Liver (tissue), 9 donors: Measurements from ENCODE around the gene ZCCHC4. TPM values are rescaled to one million over a fixed set of nuclear protein-coding genes. Genes with fewer than 3 reads are reported as not detected.

Source experiments
- DNase-seq: peaks from one replicate; pipeline ENCODE4 v3.0.0-alpha.2; 2017; ENCODE audit warnings: low spot score
- H3K27ac ChIP-seq, 2 donors: one replicate each; pipeline ENCODE4 v1.7.0; 2013; ENCODE audit warnings: inconsistent platforms in 2 of 2, low read length in 2 of 2, control low read depth in 1 of 2, low read depth in 1 of 2, mild to moderate bottlenecking in 1 of 2
- H3K27me3 ChIP-seq, 4 donors: one replicate each; pipeline versions ENCODE4 v1.6.1 to v1.7.0; 2013; ENCODE audit warnings: low read length in 3 of 4, inconsistent platforms in 1 of 4, mild to moderate bottlenecking in 1 of 4, moderate library complexity in 1 of 4; ENCODE audit not compliant: control insufficient read depth in 4 of 4, insufficient read depth in 4 of 4
- H3K36me3 ChIP-seq, 4 donors: one replicate each; pipeline versions ENCODE4 v1.6.1 to v1.7.0; 2013; ENCODE audit warnings: low read length in 3 of 4, mild to moderate bottlenecking in 3 of 4, low read depth in 1 of 4, moderate library complexity in 1 of 4; ENCODE audit not compliant: control insufficient read depth in 4 of 4, insufficient read depth in 3 of 4
- H3K4me1 ChIP-seq, 4 donors: one replicate each; pipeline versions ENCODE4 v1.6.1 to v1.7.0; 2013; ENCODE audit warnings: low read length in 3 of 4, mild to moderate bottlenecking in 3 of 4, moderate library complexity in 1 of 4; ENCODE audit not compliant: control insufficient read depth in 4 of 4, insufficient read depth in 4 of 4
- H3K4me3 ChIP-seq, 3 donors: one replicate each; pipeline versions ENCODE4 v1.6.1 to v1.7.0; 2013; ENCODE audit warnings: low read length in 3 of 3, control low read depth in 1 of 3, low read depth in 1 of 3, mild to moderate bottlenecking in 1 of 3
- H3K9ac ChIP-seq, 2 donors: one replicate each; pipeline ENCODE4 v1.7.0; 2013; ENCODE audit warnings: low read length in 2 of 2, mild to moderate bottlenecking in 2 of 2, moderate library complexity in 2 of 2, control low read depth in 1 of 2, low read depth in 1 of 2
- H3K9me3 ChIP-seq, 4 donors: one replicate each; pipeline versions ENCODE4 v1.6.1 to v1.7.0; 2013; ENCODE audit warnings: low read length in 3 of 4; ENCODE audit not compliant: control insufficient read depth in 4 of 4
- CTCF ChIP-seq: fragments of 150-350 bp; IDR thresholded peaks from 2 replicates; pipeline ENCODE4 v1.5.1; 2017; ENCODE audit warnings: improper control_type of control experiment, low read depth, low read length; ENCODE audit not compliant: missing input control
- EGR1 ChIP-seq, 2 donors: IDR thresholded peaks; 2 replicates each; pipeline ENCODE4 v1.6.1; 2016 to 2018; ENCODE audit warnings: antibody characterized with exemption in 2 of 2, low read depth in 2 of 2
- FOXA1 ChIP-seq: IDR thresholded peaks from 2 replicates; pipeline ENCODE4 v1.6.1; 2016; ENCODE audit warnings: antibody characterized with exemption
- FOXA2 ChIP-seq: IDR thresholded peaks from 2 replicates; pipeline ENCODE4 v1.6.1; 2016; ENCODE audit warnings: antibody characterized with exemption
- GABPA ChIP-seq, 2 donors: IDR thresholded peaks in 1 of 2; conservative IDR thresholded peaks in 1 of 2; 2 replicates each; pipeline ENCODE4 v1.6.1; 2016; ENCODE audit warnings: antibody characterized with exemption in 2 of 2, mild to moderate bottlenecking in 1 of 2, moderate library complexity in 1 of 2
- HNF4A ChIP-seq, 2 donors: conservative IDR thresholded peaks; 2 replicates each; pipeline ENCODE4 v1.6.1; 2016; ENCODE audit warnings: antibody characterized with exemption in 2 of 2, mild to moderate bottlenecking in 2 of 2
- HNF4G ChIP-seq: IDR thresholded peaks from 2 replicates; pipeline ENCODE4 v1.6.1; 2016; ENCODE audit warnings: antibody characterized with exemption
- JUND ChIP-seq, 2 donors: IDR thresholded peaks; 2 replicates each; pipeline ENCODE4 v1.6.1; 2016; ENCODE audit warnings: antibody characterized with exemption in 2 of 2
- NR2F2 ChIP-seq: IDR thresholded peaks from 2 replicates; pipeline ENCODE4 v1.6.1; 2016; ENCODE audit warnings: antibody characterized with exemption
- RAD21 ChIP-seq, 2 donors: IDR thresholded peaks; 2 replicates each; pipeline ENCODE4 v1.6.1; 2016; ENCODE audit warnings: antibody characterized with exemption in 2 of 2, mild to moderate bottlenecking in 2 of 2
- RXRA ChIP-seq, 2 donors: IDR thresholded peaks; 2 replicates each; pipeline ENCODE4 v1.6.1; 2017 to 2018; ENCODE audit warnings: antibody characterized with exemption in 2 of 2, mild to moderate bottlenecking in 1 of 2
- SP1 ChIP-seq: IDR thresholded peaks from 2 replicates; pipeline ENCODE4 v1.6.1; 2018; ENCODE audit warnings: antibody characterized with exemption, mild to moderate bottlenecking
- TAF1 ChIP-seq: conservative IDR thresholded peaks from 2 replicates; pipeline ENCODE4 v1.6.1; 2016; ENCODE audit warnings: antibody characterized with exemption, mild to moderate bottlenecking
- YY1 ChIP-seq: IDR thresholded peaks from 2 replicates; pipeline ENCODE4 v1.6.1; 2016; ENCODE audit warnings: antibody characterized with exemption, mild to moderate bottlenecking
- WGBS: extraction: QIAGEN DNeasy Blood & Tissue Kit; methylation state at CpG from one replicate; pipeline ENCODE4 v1.1.7; 2013; 5-methylcytosine and 5-hydroxymethylcytosine counted together
- polyA plus RNA-seq, 2 donors: library from polyadenylated mRNA; stranded (reverse) in 1 of 2; unstranded in 1 of 2; fragments of 200-250 nt in 1 of 2; fragments of >200 nt in 1 of 2; fragmentation: Nextera tagmentation in 1 of 2; extraction: Ambion mirVana in 1 of 2; gene quantifications; one replicate each; pipeline versions ENCODE4 v1.2.1 to v1.2.3, GENCODE V29; 2013 to 2015
- total RNA-seq, 2 donors: library from RNA; depleted of rRNA; stranded (reverse); fragments of >200 nt; gene quantifications; one replicate each; pipeline ENCODE4 v1.2.3, GENCODE V29; 2014
- TF ChIP-seq, protein P1 (sequence below): IDR thresholded peaks from 2 replicates; pipeline ENCODE4 v1.6.1; 2016; ENCODE audit warnings: antibody characterized with exemption
- TF ChIP-seq, protein P2 (sequence below): IDR thresholded peaks from 2 replicates; pipeline ENCODE4 v1.6.1; 2016; ENCODE audit warnings: antibody characterized with exemption
- TF ChIP-seq, protein P3 (sequence below): IDR thresholded peaks from 2 replicates; pipeline ENCODE4 v1.6.1; 2016; ENCODE audit warnings: antibody characterized with exemption
- TF ChIP-seq, protein P4 (sequence below): IDR thresholded peaks from 2 replicates; pipeline ENCODE4 v1.6.1; 2016; ENCODE audit warnings: antibody characterized with exemption, mild to moderate bottlenecking
- donor health status: healthy.
- donor health status: healthy.
- donor health status: healthy.
- donor health status: healthy.
- donor health status: healthy.

Gene ZCCHC4
- total and polyA plus RNA-seq, 4 donors: 2.1 to 7.4 (median 4.6) TPM

- Histone ChIP-seq H3K36me3 (peaks cover 0 to 6% (median 4%) of the 10 kb centered on the region in 4 donors), H3K9ac (no peak overlapping the region), H3K27ac (no peak overlapping the region), H3K4me1 (no peaks in the 10 kb centered on the region), H3K9me3 (no peaks in the 10 kb centered on the region), H3K27me3 (no peaks in the 10 kb centered on the region), H3K4me3 (no peak overlapping the region)
- no peak for DNase-seq
- TF ChIP-seq FOXA1: no peak
- TF ChIP-seq SP1: no peak
- no peak for TF ChIP-seq HNF4G
- TF ChIP-seq TAF1: no peak
- no peak for TF ChIP-seq EGR1 (IDR thresholded peaks at IDR 0.05; ENCODE audit: low read depth in 2 of 2)
- WGBS: 91% methylated on average over 4 of the region's 4 CpGs
Observed at GRCh38 chr4:25351777-25352416, 39.3 kb downstream of the ZCCHC4 start.

DNA sequence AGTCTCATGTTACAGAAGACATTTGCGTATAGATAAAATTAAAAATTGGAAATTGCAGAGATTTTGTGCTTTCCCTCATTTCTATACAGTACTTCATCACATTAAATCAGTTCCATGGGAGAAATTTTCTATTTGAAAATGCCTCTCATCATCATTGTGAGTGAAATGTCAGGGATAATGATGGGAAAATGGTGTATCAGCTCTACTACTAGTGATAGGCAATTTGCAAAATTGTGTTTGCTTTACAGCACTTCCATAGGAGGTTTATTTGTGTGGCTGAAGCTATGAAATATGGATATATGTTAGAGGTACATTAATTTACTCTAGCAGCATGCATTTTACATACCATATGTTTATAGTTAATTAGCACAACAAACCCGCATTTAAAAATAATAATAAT lies 43.5 kb downstream of the ZCCHC4 start:
- H3K27me3 ChIP-seq: no peaks in the 10 kb centered on the region
- DNase-seq: no peak
- no peaks in the 10 kb centered on the region for H3K9me3 ChIP-seq
- no peak for TF ChIP-seq FOXA1
- TF ChIP-seq GABPA (IDR thresholded peaks at IDR 0.05 in 1 of 2, conservative IDR thresholded peaks at IDR 0.05 in 1 of 2): no peak
- TF ChIP-seq, protein P1, sequence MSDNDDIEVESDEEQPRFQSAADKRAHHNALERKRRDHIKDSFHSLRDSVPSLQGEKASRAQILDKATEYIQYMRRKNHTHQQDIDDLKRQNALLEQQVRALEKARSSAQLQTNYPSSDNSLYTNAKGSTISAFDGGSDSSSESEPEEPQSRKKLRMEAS: no peak
- TF ChIP-seq, protein P2, sequence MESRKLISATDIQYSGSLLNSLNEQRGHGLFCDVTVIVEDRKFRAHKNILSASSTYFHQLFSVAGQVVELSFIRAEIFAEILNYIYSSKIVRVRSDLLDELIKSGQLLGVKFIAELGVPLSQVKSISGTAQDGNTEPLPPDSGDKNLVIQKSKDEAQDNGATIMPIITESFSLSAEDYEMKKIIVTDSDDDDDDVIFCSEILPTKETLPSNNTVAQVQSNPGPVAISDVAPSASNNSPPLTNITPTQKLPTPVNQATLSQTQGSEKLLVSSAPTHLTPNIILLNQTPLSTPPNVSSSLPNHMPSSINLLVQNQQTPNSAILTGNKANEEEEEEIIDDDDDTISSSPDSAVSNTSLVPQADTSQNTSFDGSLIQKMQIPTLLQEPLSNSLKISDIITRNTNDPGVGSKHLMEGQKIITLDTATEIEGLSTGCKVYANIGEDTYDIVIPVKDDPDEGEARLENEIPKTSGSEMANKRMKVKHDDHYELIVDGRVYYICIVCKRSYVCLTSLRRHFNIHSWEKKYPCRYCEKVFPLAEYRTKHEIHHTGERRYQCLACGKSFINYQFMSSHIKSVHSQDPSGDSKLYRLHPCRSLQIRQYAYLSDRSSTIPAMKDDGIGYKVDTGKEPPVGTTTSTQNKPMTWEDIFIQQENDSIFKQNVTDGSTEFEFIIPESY: no peak
- TF ChIP-seq RAD21 (IDR thresholded peaks at IDR 0.05): no peak
- TF ChIP-seq CTCF: no peak
- no peak for TF ChIP-seq EGR1 (IDR thresholded peaks at IDR 0.05; ENCODE audit: low read depth in 2 of 2)
- no peak for TF ChIP-seq FOXA2
- TF ChIP-seq SP1: no peak
- no peak for TF ChIP-seq TAF1
- TF ChIP-seq HNF4G: no peak
- no peak for TF ChIP-seq HNF4A (conservative IDR thresholded peaks at IDR 0.05)
- TF ChIP-seq, protein P3, sequence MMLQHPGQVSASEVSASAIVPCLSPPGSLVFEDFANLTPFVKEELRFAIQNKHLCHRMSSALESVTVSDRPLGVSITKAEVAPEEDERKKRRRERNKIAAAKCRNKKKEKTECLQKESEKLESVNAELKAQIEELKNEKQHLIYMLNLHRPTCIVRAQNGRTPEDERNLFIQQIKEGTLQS: no peak
- TF ChIP-seq NR2F2: no peak
- TF ChIP-seq, protein P4, sequence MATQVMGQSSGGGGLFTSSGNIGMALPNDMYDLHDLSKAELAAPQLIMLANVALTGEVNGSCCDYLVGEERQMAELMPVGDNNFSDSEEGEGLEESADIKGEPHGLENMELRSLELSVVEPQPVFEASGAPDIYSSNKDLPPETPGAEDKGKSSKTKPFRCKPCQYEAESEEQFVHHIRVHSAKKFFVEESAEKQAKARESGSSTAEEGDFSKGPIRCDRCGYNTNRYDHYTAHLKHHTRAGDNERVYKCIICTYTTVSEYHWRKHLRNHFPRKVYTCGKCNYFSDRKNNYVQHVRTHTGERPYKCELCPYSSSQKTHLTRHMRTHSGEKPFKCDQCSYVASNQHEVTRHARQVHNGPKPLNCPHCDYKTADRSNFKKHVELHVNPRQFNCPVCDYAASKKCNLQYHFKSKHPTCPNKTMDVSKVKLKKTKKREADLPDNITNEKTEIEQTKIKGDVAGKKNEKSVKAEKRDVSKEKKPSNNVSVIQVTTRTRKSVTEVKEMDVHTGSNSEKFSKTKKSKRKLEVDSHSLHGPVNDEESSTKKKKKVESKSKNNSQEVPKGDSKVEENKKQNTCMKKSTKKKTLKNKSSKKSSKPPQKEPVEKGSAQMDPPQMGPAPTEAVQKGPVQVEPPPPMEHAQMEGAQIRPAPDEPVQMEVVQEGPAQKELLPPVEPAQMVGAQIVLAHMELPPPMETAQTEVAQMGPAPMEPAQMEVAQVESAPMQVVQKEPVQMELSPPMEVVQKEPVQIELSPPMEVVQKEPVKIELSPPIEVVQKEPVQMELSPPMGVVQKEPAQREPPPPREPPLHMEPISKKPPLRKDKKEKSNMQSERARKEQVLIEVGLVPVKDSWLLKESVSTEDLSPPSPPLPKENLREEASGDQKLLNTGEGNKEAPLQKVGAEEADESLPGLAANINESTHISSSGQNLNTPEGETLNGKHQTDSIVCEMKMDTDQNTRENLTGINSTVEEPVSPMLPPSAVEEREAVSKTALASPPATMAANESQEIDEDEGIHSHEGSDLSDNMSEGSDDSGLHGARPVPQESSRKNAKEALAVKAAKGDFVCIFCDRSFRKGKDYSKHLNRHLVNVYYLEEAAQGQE: no peak
- no peak for TF ChIP-seq YY1
- TF ChIP-seq JUND (IDR thresholded peaks at IDR 0.05): no peak
- TF ChIP-seq RXRA (IDR thresholded peaks at IDR 0.05): no peak
- H3K27ac ChIP-seq: no peak overlapping the region
- H3K4me3 ChIP-seq: no peak overlapping the region
- H3K9ac ChIP-seq: no peak overlapping the region
- H3K36me3 ChIP-seq: peaks cover 0 to 4% (median 1%) of the 10 kb centered on the region in 4 donors
- 98% methylated on average over 2 of the region's 2 CpGs for WGBS
- no peaks in the 10 kb centered on the region for H3K4me1 ChIP-seq
